ENCODE data around the gene PDZRN3. TPM values are rescaled to one million over a fixed set of nuclear protein-coding genes. Genes with fewer than 3 reads are reported as not detected.

PDZRN3 gene
- total RNA-seq, 1 donor from 2014 or later: 75.9 TPM

DNA sequence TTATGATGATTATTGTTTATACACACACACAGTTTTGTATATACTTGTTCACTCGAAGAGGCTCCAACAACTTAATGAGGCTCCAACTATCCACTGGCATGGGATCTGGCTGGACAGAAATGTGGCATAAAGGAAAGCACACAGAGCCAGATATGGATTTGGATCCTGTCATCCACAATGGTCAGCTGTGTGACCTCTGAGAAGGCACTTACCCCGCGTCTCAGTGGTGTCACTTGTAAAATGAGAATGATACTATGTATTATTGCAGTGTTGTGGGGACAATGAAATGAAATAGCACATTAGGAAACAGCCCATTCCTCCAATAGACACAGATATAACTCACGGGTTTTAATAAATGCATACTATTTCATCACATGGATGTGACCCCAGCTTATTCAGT is 42.2 kb downstream of the PDZRN3 start:
- Histone ChIP-seq H3K27me3 (no peaks in the 10 kb centered on the region), H3K9me3 (no peaks in the 10 kb centered on the region), H3K4me1 (peaks cover 4% of the 10 kb centered on the region), H3K36me3 (no peaks in the 10 kb centered on the region), H3K4me3 (no peak overlapping the region), H3K27ac (no peak overlapping the region)
- intact Hi-C loops (cut with DNase I): no loop called here
- TF ChIP-seq POLR2AphosphoS5 (IDR thresholded peaks at IDR 0.05; ENCODE audit: insufficient read depth in 1 of 2, low read depth in 1 of 2) (no peak), POLR2A (IDR thresholded peaks at IDR 0.05) (no peak)
- no peak for DNase-seq (ENCODE audit: extremely low spot score in 2 of 2)

DNA sequence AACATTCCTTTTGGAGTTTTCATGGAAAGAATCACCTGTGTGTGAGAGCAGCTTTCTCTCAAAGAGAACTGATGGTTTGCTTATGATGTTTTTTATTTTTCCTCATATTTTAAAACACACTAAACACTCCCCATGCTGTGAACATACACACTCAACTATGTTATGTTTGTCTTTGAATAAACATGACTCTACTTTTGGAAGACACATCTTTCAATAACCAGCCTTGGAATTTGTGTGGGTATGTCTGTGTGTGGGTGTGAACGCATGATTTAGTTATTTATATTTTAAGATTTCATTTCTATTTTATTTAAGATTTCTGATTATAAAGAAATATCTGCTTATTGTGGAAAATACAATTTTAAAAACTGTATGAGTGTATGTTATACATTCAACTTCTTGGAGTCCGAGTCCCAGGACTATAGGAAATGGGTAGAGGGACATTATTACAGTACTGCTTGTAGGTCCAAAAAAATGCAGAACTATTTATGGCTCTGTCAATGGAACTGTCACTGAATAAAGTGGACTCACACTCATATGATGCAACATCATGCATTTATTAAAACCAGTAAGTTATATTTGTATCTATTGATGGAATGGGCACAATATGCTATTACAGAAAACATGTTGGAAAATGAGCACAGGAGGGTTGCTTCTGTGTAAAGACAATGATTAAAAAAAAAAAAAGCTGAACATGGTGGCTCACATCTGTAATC is 43.5 kb downstream of the PDZRN3 start:
- no peak for DNase-seq (ENCODE audit: extremely low spot score in 2 of 2)
- H3K27ac ChIP-seq: no peak overlapping the region
- intact Hi-C loops (cut with DNase I): no loop called here
- H3K4me1 ChIP-seq: peaks cover 4% of the 10 kb centered on the region
- no peaks in the 10 kb centered on the region for H3K36me3 ChIP-seq
- TF ChIP-seq POLR2AphosphoS5 (IDR thresholded peaks at IDR 0.05; ENCODE audit: insufficient read depth in 1 of 2, low read depth in 1 of 2) (no peak), POLR2A (IDR thresholded peaks at IDR 0.05) (no peak)
- TF ChIP-seq, protein P1, sequence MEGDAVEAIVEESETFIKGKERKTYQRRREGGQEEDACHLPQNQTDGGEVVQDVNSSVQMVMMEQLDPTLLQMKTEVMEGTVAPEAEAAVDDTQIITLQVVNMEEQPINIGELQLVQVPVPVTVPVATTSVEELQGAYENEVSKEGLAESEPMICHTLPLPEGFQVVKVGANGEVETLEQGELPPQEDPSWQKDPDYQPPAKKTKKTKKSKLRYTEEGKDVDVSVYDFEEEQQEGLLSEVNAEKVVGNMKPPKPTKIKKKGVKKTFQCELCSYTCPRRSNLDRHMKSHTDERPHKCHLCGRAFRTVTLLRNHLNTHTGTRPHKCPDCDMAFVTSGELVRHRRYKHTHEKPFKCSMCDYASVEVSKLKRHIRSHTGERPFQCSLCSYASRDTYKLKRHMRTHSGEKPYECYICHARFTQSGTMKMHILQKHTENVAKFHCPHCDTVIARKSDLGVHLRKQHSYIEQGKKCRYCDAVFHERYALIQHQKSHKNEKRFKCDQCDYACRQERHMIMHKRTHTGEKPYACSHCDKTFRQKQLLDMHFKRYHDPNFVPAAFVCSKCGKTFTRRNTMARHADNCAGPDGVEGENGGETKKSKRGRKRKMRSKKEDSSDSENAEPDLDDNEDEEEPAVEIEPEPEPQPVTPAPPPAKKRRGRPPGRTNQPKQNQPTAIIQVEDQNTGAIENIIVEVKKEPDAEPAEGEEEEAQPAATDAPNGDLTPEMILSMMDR (IDR thresholded peaks at IDR 0.05): no peak
- H3K9me3 ChIP-seq: no peaks in the 10 kb centered on the region
- no peak overlapping the region for H3K4me3 ChIP-seq
- no peaks in the 10 kb centered on the region for H3K27me3 ChIP-seq

DNA sequence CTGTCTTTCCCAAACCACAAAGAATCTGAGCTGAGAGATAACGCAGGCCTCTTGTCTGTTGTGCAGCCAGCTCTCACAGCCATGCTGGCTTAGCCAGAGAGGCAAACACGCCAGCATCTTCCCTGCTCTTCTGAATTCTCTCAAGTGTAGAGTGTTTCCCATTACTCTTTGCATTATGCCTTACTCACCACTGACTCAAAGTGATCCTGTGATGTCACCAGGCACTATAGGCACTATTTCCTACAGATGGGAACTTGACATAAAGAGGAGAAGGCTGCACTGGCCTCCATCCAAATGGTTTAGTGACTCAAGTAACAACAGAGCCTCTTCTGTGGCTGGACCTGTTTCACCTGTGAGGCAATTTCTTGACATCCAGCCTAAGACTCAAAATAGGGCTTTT is 44.4 kb downstream of the PDZRN3 start:
- DNase-seq (ENCODE audit: extremely low spot score in 2 of 2): no peak
- Histone ChIP-seq H3K9me3 (no peaks in the 10 kb centered on the region), H3K27ac (no peak overlapping the region), H3K4me1 (peaks cover 4% of the 10 kb centered on the region), H3K27me3 (no peaks in the 10 kb centered on the region), H3K36me3 (no peaks in the 10 kb centered on the region), H3K4me3 (no peak overlapping the region)
- intact Hi-C loops (cut with DNase I): no loop called here
- TF ChIP-seq POLR2A (IDR thresholded peaks at IDR 0.05) (no peak), POLR2AphosphoS5 (IDR thresholded peaks at IDR 0.05; ENCODE audit: insufficient read depth in 1 of 2, low read depth in 1 of 2) (no peak)
- TF ChIP-seq, protein P1 (IDR thresholded peaks at IDR 0.05): no peak

DNA sequence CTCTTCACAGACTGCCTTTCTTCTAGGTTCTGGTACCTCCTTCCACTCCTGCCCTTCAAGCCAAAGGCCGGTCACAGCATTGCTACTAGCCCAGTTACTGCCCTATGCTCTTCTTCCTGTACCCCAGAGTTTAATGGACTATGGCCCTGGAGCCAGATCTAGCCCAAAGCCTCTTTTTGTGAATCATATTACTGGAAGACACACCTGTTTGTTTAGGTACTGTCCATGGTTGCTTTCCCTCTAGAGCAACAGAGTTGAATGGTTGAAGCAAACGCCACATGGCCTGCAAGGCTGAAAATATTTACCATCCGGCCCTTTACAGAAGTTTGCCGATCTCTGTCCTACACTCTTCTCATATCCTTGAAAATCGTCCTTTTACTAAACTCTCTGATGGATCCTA is 47.0 kb downstream of the PDZRN3 start:
- Histone ChIP-seq H3K27ac (no peak overlapping the region), H3K9me3 (no peaks in the 10 kb centered on the region), H3K36me3 (no peaks in the 10 kb centered on the region), H3K4me3 (no peak overlapping the region), H3K4me1 (peaks cover 15% of the 10 kb centered on the region), H3K27me3 (no peaks in the 10 kb centered on the region)
- intact Hi-C loops (cut with DNase I): no loop called here
- DNase-seq (ENCODE audit: extremely low spot score in 2 of 2): no peak
- TF ChIP-seq, protein P1 (IDR thresholded peaks at IDR 0.05): no peak
- TF ChIP-seq POLR2A (IDR thresholded peaks at IDR 0.05) (no peak), POLR2AphosphoS5 (IDR thresholded peaks at IDR 0.05; ENCODE audit: insufficient read depth in 1 of 2, low read depth in 1 of 2) (no peak)

DNA sequence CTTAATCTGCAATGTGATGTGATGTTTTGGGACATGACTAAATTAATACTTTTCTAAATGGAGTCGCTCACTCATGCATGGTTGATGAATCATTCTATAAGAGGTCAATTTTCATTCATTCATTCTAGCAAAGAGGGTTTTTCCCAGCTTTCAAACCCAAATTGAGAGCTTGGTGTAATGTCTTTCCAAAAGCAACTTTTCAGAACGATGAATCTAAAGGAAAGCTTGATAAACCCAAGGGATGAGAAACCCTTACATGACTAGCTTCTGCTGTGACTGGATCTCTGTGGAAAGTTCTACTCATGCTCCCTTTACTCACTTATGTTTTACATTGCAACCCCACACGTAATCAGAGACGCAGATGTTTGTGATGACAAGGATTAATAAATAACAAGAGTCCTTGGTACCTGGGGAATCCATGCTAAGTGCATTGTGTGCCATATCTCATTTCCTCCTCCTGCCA is 47.7 kb downstream of the PDZRN3 start:
- H3K4me1 ChIP-seq: peaks cover 22% of the 10 kb centered on the region
- DNase-seq (ENCODE audit: extremely low spot score in 2 of 2): no peak
- H3K27ac ChIP-seq: no peak overlapping the region
- no peak for TF ChIP-seq POLR2AphosphoS5 (IDR thresholded peaks at IDR 0.05; ENCODE audit: insufficient read depth in 1 of 2, low read depth in 1 of 2)
- TF ChIP-seq, protein P1 (IDR thresholded peaks at IDR 0.05): no peak
- TF ChIP-seq POLR2A (IDR thresholded peaks at IDR 0.05): no peak
- H3K36me3 ChIP-seq: no peaks in the 10 kb centered on the region
- intact Hi-C loops (cut with DNase I): no loop called here
- no peaks in the 10 kb centered on the region for H3K9me3 ChIP-seq
- no peak overlapping the region for H3K4me3 ChIP-seq
- no peaks in the 10 kb centered on the region for H3K27me3 ChIP-seq
